T-cell (primary cell): ENCODE results near the gene NUP107. TPM values are rescaled to one million over a fixed set of nuclear protein-coding genes. Genes with fewer than 3 reads are reported as not detected.

Experiments used
- ATAC-seq, 4 experiments: fragments of 200-7000 bp in 3 of 4; fragments of 150-1000 bp in 1 of 4; cut with Tn5 transposase; replicated peaks in 1 of 4; 1 replicate in 3 of 4; 2 replicates in 1 of 4; pipeline ENCODE4 v1.10.0; 2021; ENCODE audit warnings: moderate library complexity in 3 of 4, mild to moderate bottlenecking in 2 of 4, moderate number of reproducible peaks in 1 of 4
- CTCF ChIA-PET, 2 donors: fragments of 300-600 bp; sonication (Branson Sonifier 250); formaldehyde crosslinking; loops; one replicate each; lab custom pipeline; 2022; ENCODE audit warnings: antibody characterized with exemption in 2 of 2; lab: Charles Lee
- POLR2A ChIA-PET, 2 donors: fragments of 300-600 bp; sonication (Branson Sonifier 250); formaldehyde crosslinking; loops; one replicate each; lab custom pipeline; 2022; ENCODE audit warnings: antibody characterized with exemption in 2 of 2; lab: Charles Lee
- DNase-seq, 35 experiments: peaks; one replicate each; pipeline versions ENCODE4 v3.0.0 to v3.0.0-alpha.2; 2013 to 2023
- H3K27ac ChIP-seq: one replicate; pipeline ENCODE4 v1.5.1; 2013; ENCODE audit warnings: low read length
- H3K27me3 ChIP-seq, 2 experiments: replicated peaks in 1 of 2; 1 replicate in 1 of 2; 2 replicates in 1 of 2; pipeline versions ENCODE4 v1.6.1 to v1.7.0; 2013; ENCODE audit warnings: low read length in 1 of 2, mixed read lengths in 1 of 2; ENCODE audit not compliant: control insufficient read depth in 2 of 2, insufficient read depth in 2 of 2; ENCODE audit errors: extremely low read depth in 1 of 2
- H3K36me3 ChIP-seq, 2 donors: 1 replicate in 1 of 2; 2 replicates in 1 of 2; pipeline versions ENCODE4 v1.6.1 to v1.7.0; 2013; ENCODE audit warnings: low read length in 1 of 2; ENCODE audit not compliant: control insufficient read depth in 2 of 2, insufficient read depth in 1 of 2; ENCODE audit errors: extremely low read depth in 1 of 2
- H3K4me1 ChIP-seq, 2 experiments: 1 replicate in 1 of 2; 2 replicates in 1 of 2; pipeline versions ENCODE4 v1.6.1 to v1.7.0; 2013; ENCODE audit warnings: low read length in 2 of 2, mixed read lengths in 1 of 2; ENCODE audit not compliant: insufficient read depth in 2 of 2, control insufficient read depth in 1 of 2; ENCODE audit errors: extremely low read depth in 1 of 2
- H3K4me3 ChIP-seq, 2 donors: 1 replicate in 1 of 2; 2 replicates in 1 of 2; pipeline versions ENCODE4 v1.5.1 to v1.7.0; 2013; ENCODE audit warnings: mild to moderate bottlenecking in 2 of 2, low read length in 1 of 2, moderate library complexity in 1 of 2; ENCODE audit not compliant: control insufficient read depth in 1 of 2; ENCODE audit errors: extremely low read depth in 1 of 2
- H3K9me3 ChIP-seq: 2 replicates; pipeline ENCODE4 v1.7.0; 2013
- H3K27ac Mint-ChIP-seq, 2 donors: one replicate each; pipeline ENCODE4 v1.8.0; 2020 to 2021; ENCODE audit warnings: mild to moderate bottlenecking in 2 of 2, mixed read lengths in 2 of 2
- H3K27me3 Mint-ChIP-seq, 2 donors: one replicate each; pipeline ENCODE4 v1.8.0; 2021 to 2022; ENCODE audit warnings: mixed read lengths in 2 of 2
- H3K36me3 Mint-ChIP-seq: one replicate; pipeline ENCODE4 v1.8.0; 2021; ENCODE audit warnings: mixed read lengths
- H3K4me1 Mint-ChIP-seq, 3 donors: one replicate each; pipeline ENCODE4 v1.8.0; 2020 to 2022; ENCODE audit warnings: mixed read lengths in 3 of 3, mild to moderate bottlenecking in 1 of 3
- H3K4me3 Mint-ChIP-seq, 3 donors: one replicate each; pipeline ENCODE4 v1.8.0; 2020 to 2022; ENCODE audit warnings: mild to moderate bottlenecking in 3 of 3, mixed read lengths in 3 of 3, moderate library complexity in 3 of 3
- H3K9me3 Mint-ChIP-seq, 3 donors: one replicate each; pipeline ENCODE4 v1.8.0; 2020 to 2022; ENCODE audit warnings: mixed read lengths in 3 of 3
- WGBS: methylation state at CpG from one replicate; pipeline ENCODE4 v1.1.5; 2013; ENCODE audit warnings: missing lambda C conversion rate; ENCODE audit not compliant: insufficient coverage; 5-methylcytosine and 5-hydroxymethylcytosine counted together
- total RNA-seq, 35 experiments: library from RNA in 6 of 35; stranded (reverse) in 6 of 35; fragments of 120-200 nt in 1 of 35; gene quantifications; one replicate each; pipeline versions ENCODE4 v1.2.1 to v1.2.4 and lab custom pipeline; 2013 to 2026

The NUP107 gene
- total RNA-seq, 5 donors from 2014 or later (not counting 1 experiment from before 2014, with no cell fraction given): 38.4 to 67.5 (median 50.7) TPM

- POLR2A ChIA-PET: interaction anchor here in 1 of 2 donors (0.6 kb wide), 1 partner anchor 602 kb away, joined by 3 read pairs; no protein-coding TSS in a partner anchor
- CTCF ChIA-PET: interaction anchor here in 1 of 2 donors (0.8 kb wide), 1 partner anchor 14 kb away, joined by 4 read pairs; the partner anchor contains the start of gene MDM2
- Histone ChIP-seq H3K27ac (no peak overlapping the region), H3K4me1 (no peaks in the 10 kb centered on the region), H3K36me3 (no peaks in the 10 kb centered on the region), H3K27me3 (no peaks in the 10 kb centered on the region), H3K9me3 (no peaks in the 10 kb centered on the region), H3K4me3 (no peak overlapping the region)
- Mint-ChIP-seq H3K4me1 (peaks cover 0 to 5% (median 0%) of the 10 kb centered on the region in 3 donors), H3K36me3 (no peaks in the 10 kb centered on the region), H3K4me3 (no peak overlapping the region), H3K27me3 (no peaks in the 10 kb centered on the region), H3K9me3 (no peaks in the 10 kb centered on the region), H3K27ac (no peak overlapping the region)
- 100% methylated on average over 2 of the region's 4 CpGs for whole genome bisulfite sequencing
- DNase-seq (no peak), ATAC-seq (no peak)
These were observed 106.7 kb downstream of the NUP107 start for GRCh38 chr12:68793436-68793835.

GRCh38 chr12:68793975-68794652, 107.3 kb downstream of the NUP107 start:
- POLR2A ChIA-PET: interaction anchor here (0.5 to 0.6 kb wide), 2 partner anchors 453 to 603 kb away, joined by 3 read pairs; no protein-coding TSS in a partner anchor
- H3K4me1 Mint-ChIP-seq: peaks cover 0 to 5% (median 0%) of the 10 kb centered on the region in 3 donors
- Histone ChIP-seq H3K9me3 (no peaks in the 10 kb centered on the region), H3K27ac (no peak overlapping the region), H3K4me3 (no peak overlapping the region), H3K27me3 (no peaks in the 10 kb centered on the region), H3K4me1 (no peaks in the 10 kb centered on the region), H3K36me3 (no peaks in the 10 kb centered on the region)
- ATAC-seq (no peak), DNase-seq (no peak)
- H3K27me3 Mint-ChIP-seq: no peaks in the 10 kb centered on the region
- H3K4me3 Mint-ChIP-seq: no peak overlapping the region
- H3K36me3 Mint-ChIP-seq: no peaks in the 10 kb centered on the region
- no CpG with 5 or more reads among the region's 4 CpGs for WGBS
- CTCF ChIA-PET: interaction anchor here in 1 of 2 donors (0.6 kb wide), 1 partner anchor 1523 kb away, joined by 3 read pairs; no protein-coding TSS in a partner anchor
- H3K9me3 Mint-ChIP-seq: no peaks in the 10 kb centered on the region
- H3K27ac Mint-ChIP-seq: no peak overlapping the region

GRCh38 chr12:68794653-68795251, 108.0 kb downstream of the NUP107 start:
- Mint-ChIP-seq H3K4me1 (peaks cover 0 to 5% (median 0%) of the 10 kb centered on the region in 3 donors), H3K27me3 (no peaks in the 10 kb centered on the region), H3K4me3 (no peak overlapping the region), H3K36me3 (no peaks in the 10 kb centered on the region), H3K9me3 (no peaks in the 10 kb centered on the region), H3K27ac (no peak overlapping the region)
- ChIA-PET POLR2A (interaction anchor here (0.5 to 0.6 kb wide), 2 partner anchors 21 to 454 kb away, joined by 3 read pairs; no protein-coding TSS in a partner anchor), CTCF (interaction anchor here in 1 of 2 donors (0.6 kb wide), 1 partner anchor 1522 kb away, joined by 3 read pairs; no protein-coding TSS in a partner anchor)
- no peak for DNase-seq
- no peak for ATAC-seq
- Histone ChIP-seq H3K36me3 (no peaks in the 10 kb centered on the region), H3K4me1 (no peaks in the 10 kb centered on the region), H3K27me3 (no peaks in the 10 kb centered on the region), H3K4me3 (no peak overlapping the region), H3K27ac (no peak overlapping the region), H3K9me3 (no peaks in the 10 kb centered on the region)
- WGBS: 100% methylated on average over 1 of the region's 3 CpGs

Other genes with a start within 250 kb of the NUP107 start
- gene RAP1B, start 76.1 kb upstream of the NUP107 start, total RNA-seq: 100 to 1,000 TPM; 163 to 290 (median 170) TPM
- 10 to 100 TPM in 2 of 5 donors, 1 to 10 TPM in 3; 6.4 to 10.8 (median 9.7) TPM for gene SLC35E3, start 59.2 kb downstream of the NUP107 start, total RNA-seq
- 10 to 100 TPM; 75.3 to 96.6 (median 84.4) TPM for gene MDM2, start 121.2 kb downstream of the NUP107 start, total RNA-seq
- gene CPM, start 246.2 kb downstream of the NUP107 start, total RNA-seq: 1 to 10 TPM; 1.6 to 2.7 (median 2.1) TPM